ENCODE results near the gene SLC7A14.

The SLC7A14 gene

GRCh38 chr3:170417090-170417489 lies 168.8 kb downstream of the SLC7A14 start:
- H3K9me3 ChIP-seq (replicated peaks; ENCODE audit: insufficient read depth, low read length), result no peaks in the 10 kb centered on the region
- H3K27ac ChIP-seq (ENCODE audit: low read length), result no peak overlapping the region
- no peaks in the 10 kb centered on the region for H4K20me1 ChIP-seq (ENCODE audit: insufficient read depth, low read length)
- H3K27me3 ChIP-seq (replicated peaks; ENCODE audit: insufficient read depth, low read length), result no peaks in the 10 kb centered on the region
- no peaks in the 10 kb centered on the region for H3F3A ChIP-seq (ENCODE audit: insufficient read depth, low read length)
- H3K4me3 ChIP-seq (ENCODE audit: low read length), result no peak overlapping the region
- H3K4me1 ChIP-seq (ENCODE audit: low read length), result no peaks in the 10 kb centered on the region
- H3K4me2 ChIP-seq (ENCODE audit: low read depth, low read length), result no peak overlapping the region
- H3K36me3 ChIP-seq (replicated peaks; ENCODE audit: insufficient read depth, low read length), result no peaks in the 10 kb centered on the region
- TF ChIP-seq EZH2phosphoT487 (IDR thresholded peaks at IDR 0.05; ENCODE audit: low read length), result no peak
- no peak for TF ChIP-seq EZH2 (optimal IDR thresholded peaks at IDR 0.05; ENCODE audit: low read depth, low read length)
- no peak for TF ChIP-seq CTCF (IDR thresholded peaks at IDR 0.05; ENCODE audit: low read length)
- DNase-seq, result no peak
- H3K79me2 ChIP-seq (ENCODE audit: low read length), result no peaks in the 10 kb centered on the region
- H3K9ac ChIP-seq (ENCODE audit: low read length), result no peak overlapping the region
- H2AFZ ChIP-seq (ENCODE audit: low read length), result no peak overlapping the region
- H3K9me2 ChIP-seq (replicated peaks; ENCODE audit: insufficient read depth, low read length), result no peaks in the 10 kb centered on the region

- Histone ChIP-seq H4K20me1 (ENCODE audit: insufficient read depth, low read length) (no peaks in the 10 kb centered on the region), H2AFZ (ENCODE audit: low read length) (no peak overlapping the region), H3K4me2 (ENCODE audit: low read depth, low read length) (no peak overlapping the region), H3K27me3 (replicated peaks; ENCODE audit: insufficient read depth, low read length) (no peaks in the 10 kb centered on the region), H3F3A (ENCODE audit: insufficient read depth, low read length) (no peaks in the 10 kb centered on the region), H3K9me3 (replicated peaks; ENCODE audit: insufficient read depth, low read length) (no peaks in the 10 kb centered on the region), H3K9me2 (replicated peaks; ENCODE audit: insufficient read depth, low read length) (no peaks in the 10 kb centered on the region), H3K9ac (ENCODE audit: low read length) (no peak overlapping the region), H3K4me1 (ENCODE audit: low read length) (no peaks in the 10 kb centered on the region), H3K4me3 (ENCODE audit: low read length) (no peak overlapping the region), H3K27ac (ENCODE audit: low read length) (no peak overlapping the region), H3K36me3 (replicated peaks; ENCODE audit: insufficient read depth, low read length) (no peaks in the 10 kb centered on the region), H3K79me2 (ENCODE audit: low read length) (no peaks in the 10 kb centered on the region)
- DNase-seq, result peak; percentile 75
- TF ChIP-seq EZH2phosphoT487 (IDR thresholded peaks at IDR 0.05; ENCODE audit: low read length) (no peak), EZH2 (optimal IDR thresholded peaks at IDR 0.05; ENCODE audit: low read depth, low read length) (no peak), CTCF (IDR thresholded peaks at IDR 0.05; ENCODE audit: low read length) (peak; percentile 100)
Measured at GRCh38 chr3:170414202-170414663, 171.6 kb downstream of the SLC7A14 start.

- Histone ChIP-seq H3K9me2 (replicated peaks; ENCODE audit: insufficient read depth, low read length) (no peaks in the 10 kb centered on the region), H3F3A (ENCODE audit: insufficient read depth, low read length) (no peaks in the 10 kb centered on the region), H3K36me3 (replicated peaks; ENCODE audit: insufficient read depth, low read length) (no peaks in the 10 kb centered on the region), H3K27me3 (replicated peaks; ENCODE audit: insufficient read depth, low read length) (no peaks in the 10 kb centered on the region), H3K4me3 (ENCODE audit: low read length) (no peak overlapping the region), H3K9me3 (replicated peaks; ENCODE audit: insufficient read depth, low read length) (no peaks in the 10 kb centered on the region), H3K4me2 (ENCODE audit: low read depth, low read length) (no peak overlapping the region), H3K79me2 (ENCODE audit: low read length) (no peaks in the 10 kb centered on the region), H3K9ac (ENCODE audit: low read length) (no peak overlapping the region), H2AFZ (ENCODE audit: low read length) (no peak overlapping the region), H3K4me1 (ENCODE audit: low read length) (no peaks in the 10 kb centered on the region), H4K20me1 (ENCODE audit: insufficient read depth, low read length) (no peaks in the 10 kb centered on the region), H3K27ac (ENCODE audit: low read length) (no peak overlapping the region)
- TF ChIP-seq EZH2 (optimal IDR thresholded peaks at IDR 0.05; ENCODE audit: low read depth, low read length) (no peak), CTCF (IDR thresholded peaks at IDR 0.05; ENCODE audit: low read length) (no peak), EZH2phosphoT487 (IDR thresholded peaks at IDR 0.05; ENCODE audit: low read length) (no peak)
- DNase-seq, result no peak
Measured at GRCh38 chr3:170413291-170413690, 172.6 kb downstream of the SLC7A14 start.
